Astrocyte of the spinal cord (primary cell): ENCODE data around the gene SLC35F4.

ENCODE experiments used
- DNase-seq: peaks from one replicate; pipeline ENCODE4 v3.0.0; 2011; ENCODE audit warnings: low read depth, low spot score
- H3K4me3 ChIP-seq: 2 replicates; pipeline ENCODE4 v1.5.1; 2011; ENCODE audit warnings: low read depth, mild to moderate bottlenecking, low read length, moderate library complexity
- in situ Hi-C: cut with HindIII; loops from 2 replicates; pipeline ENCODE4 v1.10.0; 2017; ENCODE audit warnings: low sequenced_read_pairs
- TF ChIP-seq, protein P1 (sequence below): IDR thresholded peaks from 2 replicates; pipeline ENCODE4 v1.5.1; 2012; ENCODE audit warnings: low read depth, mild to moderate bottlenecking, low read length, inconsistent platforms

The SLC35F4 gene

DNA sequence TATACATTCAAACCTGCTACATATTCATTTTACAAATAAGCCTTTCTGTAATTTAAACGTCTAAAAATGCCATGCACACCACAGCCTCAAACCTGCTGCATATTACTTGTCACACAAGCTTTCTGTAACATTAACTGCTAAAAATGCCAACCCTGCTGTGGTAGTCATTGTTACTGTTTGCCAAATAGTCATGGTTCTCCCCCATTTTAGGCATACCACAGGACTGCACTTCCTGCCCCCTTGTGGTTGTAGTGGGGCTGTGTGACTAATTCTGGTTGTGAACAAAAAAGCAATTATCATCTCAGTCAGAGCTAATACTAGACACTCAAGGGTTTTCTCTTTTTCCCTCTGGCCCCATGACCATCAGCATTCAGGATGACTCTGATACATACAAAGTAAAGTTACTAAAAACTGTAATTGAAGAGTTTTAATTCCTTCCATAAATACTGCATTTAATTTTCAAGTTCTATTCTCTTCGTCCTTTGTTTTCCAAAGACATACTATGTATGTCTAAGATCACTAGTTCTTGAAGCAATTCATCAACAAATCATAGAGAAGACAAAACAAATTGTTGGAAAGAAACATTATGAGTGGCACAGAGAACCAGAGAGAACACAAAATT, 5.7 kb upstream of the SLC35F4 start:
- in situ Hi-C loops: no loop called here
- DNase-seq: peak; percentile 77

DNA sequence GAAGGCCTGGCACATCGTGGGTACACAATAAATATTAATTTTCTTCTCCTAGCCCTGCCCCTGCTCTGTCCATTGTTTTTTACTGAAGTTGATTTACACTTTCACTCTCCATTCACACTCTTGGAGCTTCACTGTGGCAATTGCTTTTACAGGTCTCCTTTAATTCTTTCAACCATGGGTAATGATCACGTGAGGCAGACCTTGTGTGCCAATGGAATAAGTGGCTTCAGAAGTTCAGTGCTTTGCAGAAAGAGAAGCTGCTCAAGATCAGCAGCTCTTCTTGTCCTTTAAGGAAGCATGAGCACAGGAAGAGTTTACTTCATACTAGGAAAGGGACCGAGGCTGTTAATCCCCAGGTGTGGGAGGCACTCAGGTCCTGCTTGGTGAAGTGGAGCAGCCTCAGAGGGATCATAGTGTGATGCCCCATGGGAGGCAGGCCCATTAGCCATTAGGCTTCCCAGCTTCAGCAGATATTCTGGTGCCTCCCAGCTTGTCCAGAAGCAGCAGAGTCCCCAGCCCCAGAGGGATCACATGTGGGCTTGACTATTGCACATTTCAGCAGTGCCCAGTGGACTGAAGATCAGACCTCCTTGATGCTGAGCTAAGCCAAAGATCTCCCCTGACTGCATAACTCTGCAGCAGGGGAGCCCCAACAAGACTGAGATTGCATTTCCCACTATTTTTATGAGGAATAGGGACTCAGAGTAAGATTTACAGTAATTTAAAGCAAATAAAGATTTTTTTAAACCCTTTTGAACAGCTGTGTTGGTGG, 5.0 kb upstream of the SLC35F4 start:
- H3K4me3 ChIP-seq: no peak overlapping the region
- TF ChIP-seq, protein P1, sequence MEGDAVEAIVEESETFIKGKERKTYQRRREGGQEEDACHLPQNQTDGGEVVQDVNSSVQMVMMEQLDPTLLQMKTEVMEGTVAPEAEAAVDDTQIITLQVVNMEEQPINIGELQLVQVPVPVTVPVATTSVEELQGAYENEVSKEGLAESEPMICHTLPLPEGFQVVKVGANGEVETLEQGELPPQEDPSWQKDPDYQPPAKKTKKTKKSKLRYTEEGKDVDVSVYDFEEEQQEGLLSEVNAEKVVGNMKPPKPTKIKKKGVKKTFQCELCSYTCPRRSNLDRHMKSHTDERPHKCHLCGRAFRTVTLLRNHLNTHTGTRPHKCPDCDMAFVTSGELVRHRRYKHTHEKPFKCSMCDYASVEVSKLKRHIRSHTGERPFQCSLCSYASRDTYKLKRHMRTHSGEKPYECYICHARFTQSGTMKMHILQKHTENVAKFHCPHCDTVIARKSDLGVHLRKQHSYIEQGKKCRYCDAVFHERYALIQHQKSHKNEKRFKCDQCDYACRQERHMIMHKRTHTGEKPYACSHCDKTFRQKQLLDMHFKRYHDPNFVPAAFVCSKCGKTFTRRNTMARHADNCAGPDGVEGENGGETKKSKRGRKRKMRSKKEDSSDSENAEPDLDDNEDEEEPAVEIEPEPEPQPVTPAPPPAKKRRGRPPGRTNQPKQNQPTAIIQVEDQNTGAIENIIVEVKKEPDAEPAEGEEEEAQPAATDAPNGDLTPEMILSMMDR: no peak
- DNase-seq: peak; percentile 1
- in situ Hi-C loops: no loop called here

More for the DNA sequence above, 5.7 kb upstream of the SLC35F4 start:
- TF ChIP-seq, protein P1: peak; percentile 76
- no peak overlapping the region for H3K4me3 ChIP-seq

DNA sequence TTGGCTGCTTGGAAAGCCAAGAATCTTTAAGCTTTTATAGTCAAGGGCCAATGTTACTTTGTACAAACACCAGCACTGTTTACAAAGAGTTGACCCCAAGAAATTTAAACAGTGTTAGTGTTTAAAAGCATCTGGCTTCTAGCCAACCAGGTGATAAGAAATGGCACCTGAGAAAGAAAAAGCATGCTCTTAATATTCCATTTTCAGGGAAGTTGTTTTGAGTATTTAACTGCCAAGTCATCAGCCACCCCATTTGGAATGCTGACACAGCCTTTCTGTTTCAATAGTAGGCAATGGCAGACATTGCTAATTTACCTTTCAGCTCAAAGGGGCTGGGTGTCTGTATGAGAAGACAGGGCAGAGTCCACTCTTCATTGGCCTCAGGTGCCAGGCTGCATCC, 3.7 kb upstream of the SLC35F4 start:
- no peak overlapping the region for H3K4me3 ChIP-seq
- in situ Hi-C loops: no loop called here
- TF ChIP-seq, protein P1: no peak
- no peak for DNase-seq

DNA sequence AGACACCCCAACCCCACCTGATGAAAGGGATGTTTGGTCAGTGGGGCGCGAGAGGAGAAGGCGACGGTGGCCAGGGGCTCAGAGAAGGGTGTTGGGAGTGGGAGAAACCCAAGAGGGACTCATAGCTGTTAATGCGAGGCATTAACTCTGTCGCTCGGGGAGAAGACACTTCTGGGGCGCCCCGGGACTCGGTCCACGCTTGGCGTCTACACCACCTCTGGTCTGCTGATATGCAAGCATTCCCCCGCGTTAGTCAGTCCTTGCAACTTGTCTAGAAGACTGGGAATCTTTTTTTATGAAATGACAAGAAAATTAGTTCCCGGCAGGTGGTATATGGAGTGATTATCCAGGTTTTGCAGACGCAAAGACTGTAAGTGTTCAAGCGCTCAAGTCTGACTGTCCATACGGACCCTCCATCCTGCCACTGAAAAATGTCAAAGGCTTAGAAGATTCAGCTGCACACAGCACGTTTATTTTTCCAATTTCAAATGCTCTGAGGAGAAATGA, 360 bp upstream of the SLC35F4 start:
- no peak for DNase-seq
- TF ChIP-seq, protein P1: no peak
- in situ Hi-C loops: no loop called here
- H3K4me3 ChIP-seq: no peak overlapping the region

DNA sequence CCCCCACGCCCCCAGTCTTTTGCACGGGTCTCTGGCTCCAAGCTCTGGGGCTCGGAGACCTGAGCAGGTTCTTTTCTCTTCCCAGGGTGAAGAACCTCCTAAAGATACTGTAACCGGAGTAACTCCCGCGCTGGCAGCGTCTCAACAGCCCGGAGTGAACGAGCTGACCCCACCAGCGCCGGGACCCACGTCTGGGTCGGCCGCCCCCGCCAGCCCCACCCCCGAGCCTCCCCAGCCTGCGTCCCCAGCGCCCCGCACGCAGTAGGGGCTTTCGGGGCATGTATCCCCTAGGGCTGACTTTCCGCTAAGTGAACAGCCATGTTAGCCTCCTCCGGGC, 858 bp downstream of the SLC35F4 start:
- H3K4me3 ChIP-seq: no peak overlapping the region
- TF ChIP-seq, protein P1: no peak
- in situ Hi-C loops: no loop called here
- DNase-seq: no peak

DNA sequence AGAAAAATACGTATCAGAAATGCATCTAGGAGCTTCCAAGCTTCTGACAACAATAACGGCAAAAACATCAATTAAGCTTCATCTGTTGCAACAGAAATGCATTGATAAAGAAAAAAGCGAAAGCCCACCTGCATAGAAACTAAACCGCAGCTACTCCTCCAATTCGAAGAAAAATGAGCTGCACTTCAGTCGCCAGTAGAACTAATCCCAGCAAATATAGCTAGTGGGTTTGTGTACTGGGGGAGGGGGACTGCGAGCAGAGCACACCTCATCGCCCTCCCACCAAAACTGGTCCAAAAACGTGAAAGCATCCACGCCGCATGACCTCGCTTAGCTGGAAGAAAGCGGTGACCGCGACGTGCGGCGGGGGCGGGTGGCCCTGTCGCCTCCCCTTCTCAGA, 1.2 kb downstream of the SLC35F4 start:
- in situ Hi-C loops: no loop called here
- no peak overlapping the region for H3K4me3 ChIP-seq
- TF ChIP-seq, protein P1: no peak
- DNase-seq: no peak
